GM21786 (cell line): Measurements from ENCODE around the gene GNG12.
"Not testable (repeated sequence)": the region's sequence is repeated elsewhere in the genome, so short reads cannot be mapped to it uniquely, and the experiment has no call there.

Experiments
- ATAC-seq: cut with Tn5 transposase; IDR thresholded peaks from one replicate; pipeline ENCODE4 v1.9.1; 2021; ENCODE audit not compliant: unreplicated experiment

GNG12 gene

GRCh38 chr1:67657152-67657551 is 176.1 kb downstream of the GNG12 start:
- not testable (repeated sequence) for ATAC-seq

- no peak for ATAC-seq
Measured at GRCh38 chr1:67655581-67655980, 177.7 kb downstream of the GNG12 start.

GRCh38 chr1:67653304-67653703 is 180.0 kb downstream of the GNG12 start:
- ATAC-seq, result no peak

- no peak for ATAC-seq
Measured at GRCh38 chr1:67652800-67653199, 180.5 kb downstream of the GNG12 start.
